ENCODE data around the gene UBN1. TPM values are rescaled to one million over a fixed set of nuclear protein-coding genes. Genes with fewer than 3 reads are reported as not detected.

Gene UBN1
- total RNA-seq, 2 donors from 2014 or later = 23.7 to 42.0 TPM

GRCh38 chr16:4902038-4902437 lies 54.8 kb downstream of the UBN1 start:
- DNase-seq (ENCODE audit: low spot score in 2 of 2) (no peak), ATAC-seq (no peak)
- Mint-ChIP-seq H3K36me3 (no peaks in the 10 kb centered on the region), H3K27ac (no peak overlapping the region), H3K9me3 (no peaks in the 10 kb centered on the region)

DNA sequence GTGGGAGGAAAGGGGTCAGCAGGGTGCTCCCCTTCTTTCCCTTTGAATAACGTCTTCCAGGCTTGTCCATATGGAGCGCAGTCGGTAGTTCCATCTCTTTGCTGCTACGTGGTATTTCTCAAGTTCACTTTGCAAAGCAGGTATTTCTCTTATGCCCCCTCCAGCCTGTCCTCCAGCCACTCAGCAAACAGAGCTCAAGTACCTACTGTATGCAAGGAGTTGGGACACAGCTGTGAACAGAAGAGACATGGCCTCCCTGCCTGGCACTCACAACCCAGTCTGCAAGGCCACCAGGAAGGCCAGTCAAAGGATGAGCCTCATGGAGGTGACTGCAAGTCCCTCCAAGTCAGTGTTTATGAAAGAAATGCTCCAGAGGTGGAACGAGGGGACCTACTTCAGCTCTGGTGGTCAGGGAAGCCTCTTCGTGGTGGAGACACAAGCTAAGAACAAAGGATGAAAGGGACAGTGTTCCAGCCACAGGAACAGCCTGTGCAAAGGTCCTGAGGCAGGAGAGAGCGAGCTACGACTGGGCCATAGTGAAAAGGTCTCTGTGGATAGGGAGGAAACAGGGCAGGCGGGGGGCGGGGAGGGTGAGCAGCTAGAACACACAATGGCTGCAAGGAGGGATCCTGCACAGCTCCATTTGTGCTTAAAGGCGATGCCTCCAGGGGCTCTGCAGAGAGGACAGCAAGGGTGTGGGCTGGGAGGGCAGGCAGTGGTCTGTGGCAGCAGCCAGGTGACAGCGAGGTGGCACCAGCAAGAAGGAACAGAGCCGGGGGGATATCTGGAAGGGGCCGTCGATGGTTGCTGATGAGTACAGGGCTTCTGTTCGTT lies 57.0 kb downstream of the UBN1 start:
- ATAC-seq (no peak), DNase-seq (ENCODE audit: low spot score in 2 of 2) (no peak)
- Mint-ChIP-seq H3K9me3 (no peaks in the 10 kb centered on the region), H3K27ac (no peak overlapping the region), H3K36me3 (no peaks in the 10 kb centered on the region)

- Mint-ChIP-seq H3K9me3 (no peaks in the 10 kb centered on the region), H3K36me3 (no peaks in the 10 kb centered on the region), H3K27ac (peak overlapping the region in 1 of 2 donors; percentile 39)
- ATAC-seq (no peak), DNase-seq (ENCODE audit: low spot score in 2 of 2) (no peak)
These were observed 57.8 kb downstream of the UBN1 start for GRCh38 chr16:4904942-4905615.

DNA sequence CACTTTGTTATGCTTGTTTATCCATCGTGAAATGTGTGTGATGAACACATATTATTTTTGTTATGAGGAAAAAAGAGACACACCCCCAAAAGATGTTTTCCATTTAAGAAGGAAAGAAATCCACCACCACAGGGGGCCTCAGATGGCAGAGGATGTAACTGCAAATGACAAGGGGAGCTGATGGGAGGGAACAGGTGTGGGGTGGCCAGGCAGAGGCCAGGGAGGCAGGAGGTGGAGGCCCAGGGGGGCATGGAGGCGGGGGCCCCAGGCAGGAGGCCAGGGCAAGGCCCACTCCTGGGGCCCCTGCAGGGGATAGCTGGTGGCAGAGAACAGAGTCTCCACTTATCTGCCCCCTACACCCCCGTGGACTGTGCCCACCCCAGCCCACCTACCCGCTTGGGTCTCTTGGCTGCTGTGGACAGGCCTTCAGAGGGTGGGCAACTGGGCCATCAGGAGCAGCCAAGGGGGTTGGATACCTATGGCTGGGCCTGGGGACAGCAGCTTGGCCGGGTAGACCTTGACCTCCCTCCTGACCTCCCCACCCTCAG lies 61.6 kb downstream of the UBN1 start:
- ATAC-seq (no peak), DNase-seq (ENCODE audit: low spot score in 2 of 2) (no peak)
- Mint-ChIP-seq H3K9me3 (no peaks in the 10 kb centered on the region), H3K36me3 (no peaks in the 10 kb centered on the region), H3K27ac (no peak overlapping the region)

- Mint-ChIP-seq H3K36me3 (no peaks in the 10 kb centered on the region), H3K9me3 (no peaks in the 10 kb centered on the region), H3K27ac (no peak overlapping the region)
- ATAC-seq (no peak), DNase-seq (ENCODE audit: low spot score in 2 of 2) (no peak)
These were observed 62.5 kb downstream of the UBN1 start for GRCh38 chr16:4909825-4910224.

DNA sequence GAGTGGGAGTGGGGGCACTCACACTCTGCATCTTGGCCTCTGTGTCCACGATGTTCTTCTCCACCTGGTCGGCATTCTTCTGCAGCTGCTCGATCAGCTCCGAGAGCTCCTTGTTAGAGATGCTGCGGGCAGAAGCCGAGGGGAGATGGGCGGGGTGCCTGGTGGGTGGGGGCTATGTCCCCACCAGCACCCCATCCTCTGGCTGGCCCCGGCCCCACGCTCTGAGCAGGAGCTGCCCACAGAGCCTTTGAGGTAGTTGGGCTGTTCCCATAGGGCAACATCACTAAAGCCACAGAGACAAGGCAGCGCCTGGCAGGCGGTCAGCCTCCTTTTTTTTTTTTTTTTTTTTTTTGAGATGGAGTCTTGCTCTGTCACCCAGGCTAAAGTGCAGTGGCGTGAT lies 63.5 kb downstream of the UBN1 start:
- Mint-ChIP-seq H3K27ac (no peak overlapping the region), H3K36me3 (no peaks in the 10 kb centered on the region), H3K9me3 (no peaks in the 10 kb centered on the region)
- DNase-seq (ENCODE audit: low spot score in 2 of 2) (no peak), ATAC-seq (no peak)

GRCh38 chr16:4911970-4912386 lies 64.7 kb downstream of the UBN1 start:
- Mint-ChIP-seq H3K36me3 (no peaks in the 10 kb centered on the region), H3K27ac (peak overlapping the region in 1 of 2 donors; percentile 7), H3K9me3 (no peaks in the 10 kb centered on the region)
- ATAC-seq = no peak
- DNase-seq (ENCODE audit: low spot score in 2 of 2) = no peak

GRCh38 chr16:4913130-4913773 lies 66.0 kb downstream of the UBN1 start:
- no peaks in the 10 kb centered on the region for H3K36me3 Mint-ChIP-seq
- peak overlapping the region in 1 of 2 donors; percentile 29 for H3K27ac Mint-ChIP-seq
- DNase-seq (ENCODE audit: low spot score in 2 of 2) (no peak), ATAC-seq (no peak)
- no peaks in the 10 kb centered on the region for H3K9me3 Mint-ChIP-seq

- no peaks in the 10 kb centered on the region for H3K9me3 Mint-ChIP-seq
- H3K36me3 Mint-ChIP-seq = no peaks in the 10 kb centered on the region
- ATAC-seq (no peak), DNase-seq (ENCODE audit: low spot score in 2 of 2) (no peak)
- H3K27ac Mint-ChIP-seq = peak overlapping the region in 1 of 2 donors; percentile 29
These were observed 66.7 kb downstream of the UBN1 start for GRCh38 chr16:4913774-4914525.

DNA sequence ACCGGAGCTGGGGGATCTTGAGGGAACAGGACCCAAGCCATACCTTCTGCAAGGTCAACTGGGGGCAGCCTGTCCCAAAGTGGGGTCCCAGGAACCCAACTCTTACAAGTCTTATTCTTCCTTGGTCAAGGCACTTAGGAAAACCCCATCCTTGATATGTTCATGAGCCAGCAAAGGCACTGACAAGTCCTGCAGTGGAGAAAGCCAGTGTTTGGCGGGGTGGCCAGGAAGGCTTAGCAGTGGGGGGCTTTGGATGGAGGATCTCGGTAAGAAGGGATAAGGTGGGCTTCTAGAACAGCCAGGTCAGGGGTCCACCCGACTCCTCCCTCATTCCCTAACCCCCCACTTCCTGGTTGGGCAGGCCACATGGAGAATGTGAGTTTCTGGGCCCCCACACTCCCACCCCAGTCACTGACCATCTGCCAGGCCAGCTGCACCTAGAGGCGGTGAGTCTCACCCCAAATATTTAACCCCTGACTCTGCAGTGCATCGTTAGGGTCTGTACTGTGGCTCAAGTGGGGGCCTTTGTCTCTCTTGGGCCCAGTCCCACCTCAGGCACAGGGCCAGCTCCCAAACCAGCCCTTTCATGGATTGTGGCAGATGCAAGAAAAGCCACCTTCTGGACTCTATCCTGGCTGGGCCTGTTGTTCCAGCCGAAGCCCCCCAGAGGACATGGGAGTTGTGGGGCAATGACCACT lies 67.4 kb downstream of the UBN1 start:
- Mint-ChIP-seq H3K36me3 (no peaks in the 10 kb centered on the region), H3K9me3 (no peaks in the 10 kb centered on the region), H3K27ac (no peak overlapping the region)
- ATAC-seq = no peak
- no peak for DNase-seq (ENCODE audit: low spot score in 2 of 2)

- Mint-ChIP-seq H3K27ac (no peak overlapping the region), H3K36me3 (no peaks in the 10 kb centered on the region), H3K9me3 (no peaks in the 10 kb centered on the region)
- DNase-seq (ENCODE audit: low spot score in 2 of 2) = no peak
- peak in 1 of 2 donors; percentile 39 for ATAC-seq
These were observed 68.0 kb downstream of the UBN1 start for GRCh38 chr16:4915226-4915761.

- no peak for DNase-seq (ENCODE audit: low spot score in 2 of 2)
- H3K36me3 Mint-ChIP-seq = no peaks in the 10 kb centered on the region
- H3K27ac Mint-ChIP-seq = no peak overlapping the region
- no peaks in the 10 kb centered on the region for H3K9me3 Mint-ChIP-seq
- ATAC-seq = no peak
These were observed 69.8 kb downstream of the UBN1 start for GRCh38 chr16:4917117-4917516.

DNA sequence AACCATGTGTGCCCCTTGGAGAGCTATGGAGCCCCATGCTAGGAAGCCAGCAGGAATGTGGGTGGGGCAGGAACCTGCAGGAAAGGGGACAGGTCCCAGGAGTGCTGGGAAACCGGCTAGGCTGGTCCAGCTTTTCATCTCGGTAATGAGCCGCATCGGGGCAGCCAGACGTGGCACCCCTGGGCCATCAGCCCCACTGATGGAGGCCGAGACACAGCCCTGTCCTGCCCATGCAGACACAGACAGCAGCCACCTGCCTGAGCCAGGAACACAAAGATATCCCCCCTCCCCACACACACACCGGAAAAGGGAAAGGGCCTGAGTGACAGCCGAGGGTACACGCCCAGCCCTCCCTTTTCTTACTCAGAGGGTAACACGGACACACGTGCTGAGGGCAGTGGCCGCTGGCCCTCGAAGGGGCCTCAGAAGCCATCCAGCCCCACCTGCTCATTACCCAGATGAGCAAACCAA lies 71.5 kb downstream of the UBN1 start:
- no peaks in the 10 kb centered on the region for H3K9me3 Mint-ChIP-seq
- H3K36me3 Mint-ChIP-seq = no peaks in the 10 kb centered on the region
- no peak overlapping the region for H3K27ac Mint-ChIP-seq

DNA sequence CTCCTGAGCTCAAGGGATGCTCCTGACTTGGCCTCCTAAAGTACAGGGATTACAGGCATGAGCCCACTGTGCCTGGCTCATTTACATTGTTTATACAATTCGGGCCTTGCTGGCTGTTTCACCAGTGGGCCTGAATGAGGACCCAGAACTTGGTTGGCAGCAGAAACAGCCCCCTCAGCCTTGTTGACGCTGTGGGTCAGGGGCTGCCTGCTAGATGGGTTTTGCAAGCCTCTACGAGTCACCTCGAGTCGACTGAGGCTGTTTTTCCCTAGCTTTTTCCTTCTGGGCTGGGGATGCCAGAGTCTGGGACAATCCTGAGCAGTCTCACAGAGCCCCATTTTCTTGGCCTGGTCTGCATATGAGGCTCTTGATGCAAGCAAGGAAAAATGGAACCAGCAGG lies 73.5 kb downstream of the UBN1 start:
- Mint-ChIP-seq H3K9me3 (no peaks in the 10 kb centered on the region), H3K27ac (no peak overlapping the region)
- no peak for ATAC-seq

More for the DNA sequence above, 71.5 kb downstream of the UBN1 start:
- DNase-seq (ENCODE audit: low spot score in 2 of 2) (no peak), ATAC-seq (no peak)

GRCh38 chr16:4922721-4923342 lies 75.6 kb downstream of the UBN1 start:
- ATAC-seq (no peak), DNase-seq (ENCODE audit: low spot score in 2 of 2) (no peak)
- peaks cover 7 to 8% of the 10 kb centered on the region in 2 donors for H3K9me3 Mint-ChIP-seq
- peaks cover 8 to 9% of the 10 kb centered on the region in 2 donors for H3K36me3 Mint-ChIP-seq
- peak overlapping the region in 1 of 2 donors; percentile 68 for H3K27ac Mint-ChIP-seq

More for the DNA sequence above, 73.5 kb downstream of the UBN1 start:
- no peak for DNase-seq (ENCODE audit: low spot score in 2 of 2)
- no peaks in the 10 kb centered on the region for H3K36me3 Mint-ChIP-seq
